ENCODE results near the gene ZNF264. TPM values are rescaled to one million over a fixed set of nuclear protein-coding genes. Genes with fewer than 3 reads are reported as not detected.
"Not testable (repeated sequence)": the region's sequence is repeated elsewhere in the genome, so short reads cannot be mapped to it uniquely, and the experiment has no call there.

ZNF264 gene
- total RNA-seq (2014; rRNA removed; shearing (Covaris generic)), result 9.5 and 11.0 TPM in 2 replicates
- 6.3 and 10.9 TPM in 2 replicates for polyA plus RNA-seq (2014; cell fraction: nucleus; rRNA removed)

GRCh38 chr19:57191141-57192076 is at the start of gene ZNF264:
ZNF264 (plus strand) TSS chr19:57191500; CDS start chr19:57191914, 414 bp downstream.
- DNase-seq (ENCODE audit: extremely low read depth, low read depth), result peak; percentile 65

- no peak for DNase-seq (ENCODE audit: extremely low read depth, low read depth)
Observed at GRCh38 chr19:57141699-57142098, 49.6 kb upstream of the ZNF264 start.

- DNase-seq (ENCODE audit: extremely low read depth, low read depth), result no peak
Observed at GRCh38 chr19:57152921-57153320, 38.4 kb upstream of the ZNF264 start.

GRCh38 chr19:57161985-57162539 is 29.2 kb upstream of the ZNF264 start:
- DNase-seq (ENCODE audit: extremely low read depth, low read depth), result no peak

- no peak for DNase-seq (ENCODE audit: extremely low read depth, low read depth)
Observed at GRCh38 chr19:57165846-57166245, 25.5 kb upstream of the ZNF264 start.

- DNase-seq (ENCODE audit: extremely low read depth, low read depth), result no peak
Observed at GRCh38 chr19:57167385-57167784, 23.9 kb upstream of the ZNF264 start, which contains the start of gene DUXA. DUXA (minus strand) TSS chr19:57167485; CDS start chr19:57167443, 42 bp downstream.

- no peak for DNase-seq (ENCODE audit: extremely low read depth, low read depth)
Observed at GRCh38 chr19:57171551-57172081, 19.7 kb upstream of the ZNF264 start.

- DNase-seq (ENCODE audit: extremely low read depth, low read depth), result no peak
Observed at GRCh38 chr19:57190301-57190700, 999 bp upstream of the ZNF264 start.

GRCh38 chr19:57192077-57192420 is 749 bp downstream of the ZNF264 start:
- no peak for DNase-seq (ENCODE audit: extremely low read depth, low read depth)

- DNase-seq (ENCODE audit: extremely low read depth, low read depth), result no peak
Observed at GRCh38 chr19:57192993-57193392, 1.7 kb downstream of the ZNF264 start.

- not testable (repeated sequence) for DNase-seq (ENCODE audit: extremely low read depth, low read depth)
Observed at GRCh38 chr19:57197874-57198273, 6.6 kb downstream of the ZNF264 start.

- DNase-seq (ENCODE audit: extremely low read depth, low read depth), result no peak
Observed at GRCh38 chr19:57202160-57202559, 10.9 kb downstream of the ZNF264 start.

GRCh38 chr19:57210381-57210780 is 19.1 kb downstream of the ZNF264 start:
- no peak for DNase-seq (ENCODE audit: extremely low read depth, low read depth)

GRCh38 chr19:57212109-57212508 is 20.8 kb downstream of the ZNF264 start:
- DNase-seq (ENCODE audit: extremely low read depth, low read depth), result no peak

GRCh38 chr19:57227502-57227901 is 36.2 kb downstream of the ZNF264 start:
- DNase-seq (ENCODE audit: extremely low read depth, low read depth), result no peak

GRCh38 chr19:57231686-57232085 is 40.4 kb downstream of the ZNF264 start:
- no peak for DNase-seq (ENCODE audit: extremely low read depth, low read depth)

GRCh38 chr19:57233207-57233606 is 41.9 kb downstream of the ZNF264 start:
- no peak for DNase-seq (ENCODE audit: extremely low read depth, low read depth)

- no peak for DNase-seq (ENCODE audit: extremely low read depth, low read depth)
Observed at GRCh38 chr19:57239982-57240310, 48.6 kb downstream of the ZNF264 start.

- DNase-seq (ENCODE audit: extremely low read depth, low read depth), result peak; percentile 83
Observed at GRCh38 chr19:57240311-57241090, 49.2 kb downstream of the ZNF264 start, which contains the start of gene ZNF805. ZNF805 (plus strand) TSS chr19:57240632; CDS start chr19:57240892, 260 bp downstream.

GRCh38 chr19:57241176-57241575 is 49.9 kb downstream of the ZNF264 start:
- DNase-seq (ENCODE audit: extremely low read depth, low read depth), result no peak

GRCh38 chr19:57242821-57243220 is 51.5 kb downstream of the ZNF264 start:
- no peak for DNase-seq (ENCODE audit: extremely low read depth, low read depth)
